ENCODE measurements around the gene SLC49A3. TPM values are rescaled to one million over a fixed set of nuclear protein-coding genes. Genes with fewer than 3 reads are reported as not detected.

Gene SLC49A3
- total RNA-seq (ENCODE audit: low replicate concordance) = 1.1 and 9.8 TPM in 2 replicates

GRCh38 chr4:688854-689681 is at the start of gene SLC49A3:
Gene SLC49A3, minus strand, starts transcription at chr4:689151. Its CDS starts 24 bp downstream, at chr4:689127.

GRCh38 chr4:705278-706082 is 16.5 kb upstream of the SLC49A3 start, which contains the start of gene PCGF3:
Gene PCGF3, plus strand, starts transcription at chr4:705832. Its CDS starts 27,849 bp downstream, at chr4:733681.

GRCh38 chr4:674172-675035 is 14.5 kb downstream of the SLC49A3 start, which contains the start of the genes ATP5ME and MYL5:
Gene ATP5ME, minus strand, starts transcription at chr4:674276. Its CDS starts 29 bp downstream, at chr4:674247.
Gene MYL5, plus strand, starts transcription at chr4:674542. Its CDS starts 3,485 bp downstream, at chr4:678027.

Other genes with a start within 250 kb of the SLC49A3 start
- 9.0 and 12.9 TPM in 2 replicates for gene ZNF721, start 190.0 kb downstream of the SLC49A3 start, total RNA-seq (ENCODE audit: low replicate concordance)
- gene PIGG, start 189.9 kb downstream of the SLC49A3 start, total RNA-seq (ENCODE audit: low replicate concordance) = 41.0 and 49.5 TPM in 2 replicates
- gene TMEM271, start 112.9 kb downstream of the SLC49A3 start, total RNA-seq (ENCODE audit: low replicate concordance) = not detected in 2 replicates
- gene PDE6B, start 63.6 kb downstream of the SLC49A3 start, total RNA-seq (ENCODE audit: low replicate concordance) = 1.4 TPM in 1 of 2 replicates, not detected in the other
- gene ATP5ME, start 14.9 kb downstream of the SLC49A3 start, total RNA-seq (ENCODE audit: low replicate concordance) = 358 and 480 TPM in 2 replicates
- gene MYL5, start 14.6 kb downstream of the SLC49A3 start, total RNA-seq (ENCODE audit: low replicate concordance) = 25.6 and 26.9 TPM in 2 replicates
- gene PCGF3, start 16.7 kb upstream of the SLC49A3 start, total RNA-seq (ENCODE audit: low replicate concordance) = 39.3 and 63.1 TPM in 2 replicates
- not detected in 2 replicates for gene CPLX1, start 137.0 kb upstream of the SLC49A3 start, total RNA-seq (ENCODE audit: low replicate concordance)
- 36.7 and 48.7 TPM in 2 replicates for gene GAK, start 243.2 kb upstream of the SLC49A3 start, total RNA-seq (ENCODE audit: low replicate concordance)
- gene TMEM175, start 243.3 kb upstream of the SLC49A3 start, total RNA-seq (ENCODE audit: low replicate concordance) = 16.2 and 22.1 TPM in 2 replicates

All from smooth muscle cell of the coronary artery (primary cell).